ENCODE measurements around the gene NEMF.
"Not testable (repeated sequence)": the region's sequence is repeated elsewhere in the genome, so short reads cannot be mapped to it uniquely, and the experiment has no call there.

The NEMF gene, protein sequence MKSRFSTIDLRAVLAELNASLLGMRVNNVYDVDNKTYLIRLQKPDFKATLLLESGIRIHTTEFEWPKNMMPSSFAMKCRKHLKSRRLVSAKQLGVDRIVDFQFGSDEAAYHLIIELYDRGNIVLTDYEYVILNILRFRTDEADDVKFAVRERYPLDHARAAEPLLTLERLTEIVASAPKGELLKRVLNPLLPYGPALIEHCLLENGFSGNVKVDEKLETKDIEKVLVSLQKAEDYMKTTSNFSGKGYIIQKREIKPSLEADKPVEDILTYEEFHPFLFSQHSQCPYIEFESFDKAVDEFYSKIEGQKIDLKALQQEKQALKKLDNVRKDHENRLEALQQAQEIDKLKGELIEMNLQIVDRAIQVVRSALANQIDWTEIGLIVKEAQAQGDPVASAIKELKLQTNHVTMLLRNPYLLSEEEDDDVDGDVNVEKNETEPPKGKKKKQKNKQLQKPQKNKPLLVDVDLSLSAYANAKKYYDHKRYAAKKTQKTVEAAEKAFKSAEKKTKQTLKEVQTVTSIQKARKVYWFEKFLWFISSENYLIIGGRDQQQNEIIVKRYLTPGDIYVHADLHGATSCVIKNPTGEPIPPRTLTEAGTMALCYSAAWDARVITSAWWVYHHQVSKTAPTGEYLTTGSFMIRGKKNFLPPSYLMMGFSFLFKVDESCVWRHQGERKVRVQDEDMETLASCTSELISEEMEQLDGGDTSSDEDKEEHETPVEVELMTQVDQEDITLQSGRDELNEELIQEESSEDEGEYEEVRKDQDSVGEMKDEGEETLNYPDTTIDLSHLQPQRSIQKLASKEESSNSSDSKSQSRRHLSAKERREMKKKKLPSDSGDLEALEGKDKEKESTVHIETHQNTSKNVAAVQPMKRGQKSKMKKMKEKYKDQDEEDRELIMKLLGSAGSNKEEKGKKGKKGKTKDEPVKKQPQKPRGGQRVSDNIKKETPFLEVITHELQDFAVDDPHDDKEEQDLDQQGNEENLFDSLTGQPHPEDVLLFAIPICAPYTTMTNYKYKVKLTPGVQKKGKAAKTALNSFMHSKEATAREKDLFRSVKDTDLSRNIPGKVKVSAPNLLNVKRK

DNA sequence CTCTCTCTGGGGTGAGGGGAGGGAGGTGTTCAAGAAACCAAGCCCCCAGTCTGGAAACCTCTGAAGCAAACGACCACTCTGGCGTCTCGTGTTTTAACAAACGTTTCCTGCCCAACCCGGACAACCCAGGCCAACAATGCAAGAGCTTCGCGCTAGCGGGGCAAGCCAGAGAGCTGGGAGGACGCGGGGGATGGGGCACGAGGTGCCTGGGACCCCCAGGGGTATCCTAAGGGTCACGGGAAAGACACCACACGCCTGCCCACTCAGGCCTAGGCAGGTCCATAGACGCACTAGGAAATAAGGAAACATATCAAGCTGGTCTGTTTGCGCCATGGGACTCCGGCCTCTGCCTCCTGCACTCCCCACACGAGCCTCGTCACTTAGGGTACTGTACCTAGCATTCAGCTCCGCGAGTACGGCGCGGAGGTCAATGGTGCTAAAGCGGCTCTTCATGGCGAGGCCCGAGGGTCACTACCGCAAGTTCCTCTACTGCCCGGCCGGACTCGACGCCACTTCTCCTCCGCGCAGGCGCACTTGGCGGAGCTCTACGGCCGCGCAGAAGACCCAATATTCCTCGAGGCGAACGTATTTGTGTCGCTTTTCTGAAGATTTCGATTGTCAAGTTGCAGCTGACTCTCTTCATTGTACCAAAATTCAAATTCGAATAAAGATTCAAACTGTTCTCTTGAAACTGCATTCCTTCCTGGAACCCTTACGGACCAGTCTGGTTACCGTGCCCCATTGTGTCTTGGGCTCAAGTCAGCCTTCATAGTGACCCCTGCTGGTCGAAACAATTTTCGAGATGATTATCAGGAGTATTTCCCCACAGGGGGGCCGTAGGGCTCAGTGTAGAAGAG is at the start of gene NEMF:
Gene NEMF (minus strand): TSS at position 488 of the 857 bp plus-strand sequence. CDS start 35 bp downstream, at position 453.
- peak; percentile 70 for DNase-seq

DNA sequence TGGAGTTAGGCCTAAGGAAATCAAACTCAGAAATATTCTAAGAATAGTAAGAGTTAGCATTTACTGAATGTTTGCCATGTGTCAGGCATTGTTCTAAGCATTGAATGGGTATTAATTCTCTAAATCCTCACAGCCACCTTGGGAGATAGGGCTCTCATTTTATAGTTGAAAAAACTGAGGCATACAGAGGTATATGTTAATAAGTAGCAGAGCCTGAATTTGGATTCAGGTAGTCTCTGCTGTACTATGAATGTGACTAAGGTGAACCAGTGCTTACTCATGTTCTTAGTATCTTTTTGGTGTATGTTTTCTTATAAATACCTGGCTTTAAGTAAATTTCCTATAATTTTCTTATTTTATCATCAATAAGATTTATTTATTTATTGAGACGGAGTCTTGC is 48.4 kb upstream of the NEMF start:
- no peak for DNase-seq

DNA sequence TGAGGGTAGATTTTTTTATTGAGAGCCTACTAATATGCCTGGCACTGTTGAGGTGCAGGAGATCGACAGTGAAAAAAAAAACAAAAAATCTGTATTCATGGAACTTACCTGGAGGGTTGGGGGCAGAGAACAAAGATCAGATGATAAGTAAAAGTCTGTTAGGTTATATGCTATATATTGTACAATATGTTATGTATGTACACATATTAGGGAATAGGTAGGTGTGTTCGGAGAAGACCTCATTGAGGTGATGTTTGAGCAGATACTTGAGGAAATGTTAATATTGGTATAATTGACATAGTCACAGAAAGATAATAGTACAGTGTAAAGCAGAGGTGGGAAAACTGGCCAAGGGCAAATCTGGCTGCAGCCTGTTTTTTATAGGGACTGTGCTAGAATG is 45.9 kb upstream of the NEMF start:
- DNase-seq = no peak

DNA sequence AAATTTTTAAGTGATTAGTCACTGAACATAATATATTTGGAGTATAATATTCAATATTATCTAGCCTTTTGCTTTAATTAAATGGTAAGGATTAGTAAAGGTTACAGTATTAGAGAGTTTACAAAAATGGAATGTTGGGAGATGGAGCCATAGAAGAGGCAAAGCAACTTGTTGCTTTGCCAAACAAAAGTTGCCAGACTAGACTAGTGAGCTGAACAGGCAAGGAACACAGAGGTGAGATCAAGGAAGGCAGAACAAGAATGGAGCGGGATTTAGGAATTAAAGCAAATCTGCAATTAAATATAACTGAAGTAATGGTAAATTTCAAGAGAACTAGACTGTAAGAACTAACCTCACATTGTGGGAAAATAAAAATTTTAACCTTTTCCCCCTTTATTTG is 45.4 kb upstream of the NEMF start:
- no peak for DNase-seq

DNA sequence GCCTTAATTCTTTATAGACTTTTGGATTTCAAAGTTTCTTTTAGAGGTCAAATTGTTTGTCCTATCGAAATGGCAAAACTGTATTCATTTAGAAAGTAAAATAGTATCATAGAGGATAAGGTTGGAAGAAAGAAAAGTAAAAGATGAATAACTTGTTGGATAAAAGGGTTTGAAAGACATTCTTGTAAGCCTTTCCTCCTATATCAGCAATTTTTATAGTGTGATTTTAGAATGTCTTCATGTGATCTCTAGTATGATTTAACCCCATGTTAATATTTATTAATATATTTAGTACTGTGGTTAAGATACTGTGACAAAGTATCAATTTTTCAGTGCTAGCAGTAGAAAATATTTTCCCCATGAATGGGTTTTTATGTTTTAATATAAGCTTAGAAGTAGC is 44.8 kb upstream of the NEMF start:
- no peak for DNase-seq

DNA sequence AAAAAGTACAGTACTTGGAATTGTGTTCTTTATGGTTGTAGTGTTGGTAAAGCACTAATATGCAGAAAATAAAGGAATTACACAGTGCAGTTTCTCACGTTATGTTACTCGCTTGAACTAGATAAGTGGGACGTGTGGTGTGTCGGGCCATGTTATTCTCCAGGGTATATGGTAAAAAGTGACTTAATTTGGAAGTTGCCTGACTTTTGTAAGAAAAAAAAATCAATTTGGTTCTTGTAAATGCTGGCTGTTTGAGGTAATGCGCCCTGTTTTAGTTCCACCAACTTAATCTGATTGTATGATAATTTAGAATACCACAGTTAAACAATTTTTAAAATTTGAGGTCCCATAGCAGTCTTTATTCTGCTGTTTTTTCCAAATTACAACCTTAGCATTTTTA is 44.4 kb upstream of the NEMF start:
- DNase-seq = no peak

DNA sequence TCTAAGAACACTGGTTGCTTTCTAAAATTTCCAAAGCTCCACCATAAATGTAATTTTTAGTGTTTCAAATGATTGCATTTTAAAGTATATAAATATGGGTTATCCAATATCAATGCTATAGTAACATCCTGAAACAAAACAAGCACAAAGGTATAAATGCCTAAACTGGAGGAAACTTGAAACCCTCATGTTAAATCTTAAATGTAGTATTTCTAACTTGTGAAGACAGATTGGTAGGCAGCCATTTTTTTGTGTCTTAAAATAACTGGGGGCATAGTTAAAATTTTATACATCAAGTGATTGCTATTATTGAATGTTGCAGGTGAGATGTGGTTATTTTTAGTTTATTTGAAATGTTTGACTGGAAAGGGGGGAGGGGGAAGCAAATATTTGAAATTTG is 43.7 kb upstream of the NEMF start:
- not testable (repeated sequence) for DNase-seq

DNA sequence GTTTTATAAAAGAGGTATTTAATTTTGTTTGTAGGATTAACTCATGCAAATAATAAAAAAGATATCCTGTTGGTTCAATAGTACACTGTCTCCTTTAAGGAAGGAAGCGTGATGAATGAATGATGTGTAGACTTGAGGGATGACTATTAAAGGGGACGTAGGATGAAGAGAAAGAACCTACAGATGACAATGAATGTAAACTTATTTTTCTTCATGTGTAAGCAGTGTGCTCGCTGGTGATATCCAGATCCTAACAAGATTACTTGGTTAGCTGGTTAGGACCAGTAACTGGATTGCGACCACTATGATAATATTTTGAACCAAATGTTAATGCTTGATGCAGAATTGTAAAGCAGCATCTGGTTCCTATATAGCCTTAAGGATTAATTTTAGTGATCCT is 42.9 kb upstream of the NEMF start:
- DNase-seq = no peak

DNA sequence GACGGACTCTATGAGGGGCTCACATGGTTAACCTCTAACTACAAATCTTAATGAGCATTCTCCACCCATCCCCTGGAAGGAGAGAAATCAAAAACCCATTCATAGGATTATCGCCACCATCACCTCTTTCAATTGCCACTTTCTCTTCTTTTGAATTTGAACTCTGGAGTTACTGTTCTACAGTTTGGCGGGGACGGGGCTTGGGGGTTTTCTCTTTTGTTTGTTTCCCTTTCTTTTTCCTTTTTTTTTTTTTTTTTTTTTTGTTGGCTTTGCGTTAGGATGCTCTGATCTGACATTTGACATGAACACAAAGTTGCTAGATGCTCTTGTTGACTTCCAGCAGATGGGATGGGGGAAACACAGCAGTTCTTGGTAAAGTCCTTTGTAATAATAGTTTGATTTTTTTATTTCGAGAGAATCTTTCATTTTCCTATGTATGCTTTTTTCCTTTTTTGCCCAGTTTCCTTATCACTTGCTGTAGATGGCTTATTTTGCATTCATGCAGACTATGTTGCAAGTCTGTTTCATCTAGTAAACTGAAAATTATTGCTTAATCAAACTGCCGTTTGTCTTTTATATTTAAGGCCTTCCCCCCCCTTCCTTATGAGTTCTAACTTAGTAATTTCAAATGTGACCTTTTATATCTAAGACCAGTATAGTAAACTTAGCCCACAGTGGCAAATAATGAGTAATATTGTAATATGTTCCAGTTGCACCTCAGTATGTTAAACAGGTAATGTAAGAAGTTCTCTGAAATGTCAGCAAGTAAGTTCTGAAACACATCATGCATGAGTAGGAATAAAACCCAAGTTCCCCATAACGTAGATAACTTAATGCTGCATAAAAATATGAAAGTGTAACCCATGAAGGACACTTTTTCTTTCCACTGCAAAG is 41.9 kb upstream of the NEMF start:
- DNase-seq = not testable (repeated sequence)

DNA sequence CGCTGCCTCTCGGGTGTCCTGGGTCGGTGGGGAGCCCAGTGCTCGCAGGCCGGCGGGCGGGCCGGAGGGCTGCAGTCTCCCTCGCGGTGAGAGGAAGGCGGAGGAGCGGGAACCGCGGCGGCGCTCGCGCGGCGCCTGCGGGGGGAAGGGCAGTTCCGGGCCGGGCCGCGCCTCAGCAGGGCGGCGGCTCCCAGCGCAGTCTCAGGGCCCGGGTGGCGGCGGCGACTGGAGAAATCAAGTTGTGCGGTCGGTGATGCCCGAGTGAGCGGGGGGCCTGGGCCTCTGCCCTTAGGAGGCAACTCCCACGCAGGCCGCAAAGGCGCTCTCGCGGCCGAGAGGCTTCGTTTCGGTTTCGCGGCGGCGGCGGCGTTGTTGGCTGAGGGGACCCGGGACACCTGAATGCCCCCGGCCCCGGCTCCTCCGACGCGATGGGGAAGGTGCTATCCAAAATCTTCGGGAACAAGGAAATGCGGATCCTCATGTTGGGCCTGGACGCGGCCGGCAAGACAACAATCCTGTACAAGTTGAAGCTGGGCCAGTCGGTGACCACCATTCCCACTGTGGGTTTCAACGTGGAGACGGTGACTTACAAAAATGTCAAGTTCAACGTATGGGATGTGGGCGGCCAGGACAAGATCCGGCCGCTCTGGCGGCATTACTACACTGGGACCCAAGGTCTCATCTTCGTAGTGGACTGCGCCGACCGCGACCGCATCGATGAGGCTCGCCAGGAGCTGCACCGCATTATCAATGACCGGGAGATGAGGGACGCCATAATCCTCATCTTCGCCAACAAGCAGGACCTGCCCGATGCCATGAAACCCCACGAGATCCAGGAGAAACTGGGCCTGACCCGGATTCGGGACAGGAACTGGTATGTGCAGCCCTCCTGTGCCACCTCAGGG is 41.0 kb upstream of the NEMF start:
- peak; percentile 65 for DNase-seq

DNA sequence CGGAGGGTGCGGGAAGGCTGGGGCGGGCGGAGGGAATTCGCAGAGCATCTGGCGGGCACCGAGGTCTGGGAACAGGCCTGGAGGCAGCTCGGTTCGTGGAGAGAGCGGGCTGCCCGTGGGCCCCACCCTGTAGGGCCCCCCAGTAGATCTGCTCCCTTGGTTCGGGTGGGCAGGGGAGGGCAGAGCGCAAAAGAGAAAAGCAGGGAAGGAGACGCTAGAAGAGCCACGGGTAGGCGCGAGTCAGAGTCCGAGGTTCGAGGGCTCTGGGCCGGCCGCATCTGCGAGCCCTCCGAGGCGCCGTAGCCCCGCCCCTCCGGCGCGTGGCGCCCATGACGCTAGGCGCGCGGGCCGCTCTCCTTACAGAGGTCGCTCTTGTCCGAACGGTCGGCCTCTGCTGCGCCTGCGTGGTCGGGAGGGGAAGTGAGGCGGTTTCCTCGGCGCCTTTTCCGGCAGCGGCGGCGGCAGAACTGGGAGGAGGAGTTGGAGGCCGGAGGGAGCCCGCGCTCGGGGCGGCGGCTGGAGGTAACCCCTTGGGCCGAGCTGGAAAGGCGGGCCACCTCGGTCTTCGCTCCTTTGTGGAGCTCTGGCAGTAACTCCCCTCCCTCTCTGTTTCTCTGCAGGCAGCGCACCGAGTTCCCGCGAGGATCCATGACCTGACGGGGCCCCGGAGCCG is 40.2 kb upstream of the NEMF start, which contains the start of gene ARF6:
Gene ARF6 (plus strand): TSS at position 447 of the 673 bp plus-strand sequence. CDS start 655 bp downstream, outside the sequence.
- peak; percentile 94 for DNase-seq

DNA sequence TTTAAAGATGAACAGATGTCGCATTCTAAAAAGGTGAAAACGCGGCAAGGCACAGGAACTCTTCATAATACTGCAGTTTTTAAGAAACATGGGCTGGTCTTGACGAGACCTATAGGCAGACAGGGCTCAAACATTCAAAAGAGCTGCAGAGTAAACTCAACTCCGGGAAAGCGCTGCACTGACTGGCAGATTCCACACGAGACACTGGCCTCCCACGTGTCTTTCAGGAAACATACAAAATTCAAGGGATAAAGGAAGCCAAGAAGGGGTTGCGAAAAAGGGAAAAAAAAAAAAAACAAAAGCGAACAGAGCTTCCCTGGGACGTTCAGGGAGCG is 39.7 kb upstream of the NEMF start:
- DNase-seq = no peak

DNA sequence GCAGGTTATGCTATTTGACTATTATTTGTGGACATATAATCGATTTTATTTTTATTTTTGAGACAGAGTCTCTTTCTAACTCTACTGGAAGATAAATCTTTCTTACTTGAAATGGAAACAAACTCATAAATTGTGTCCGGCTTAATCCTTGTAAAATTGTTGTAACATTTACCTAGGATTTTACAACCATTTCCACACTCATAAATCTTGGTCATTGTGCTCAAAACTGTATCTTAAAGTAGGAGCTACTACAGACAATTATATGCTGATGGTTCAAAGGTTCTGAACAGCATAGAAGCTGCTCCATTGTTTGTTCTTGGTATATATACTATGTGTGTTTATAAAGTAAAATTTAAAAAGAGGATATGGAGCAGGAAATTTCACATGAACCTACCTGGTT is 35.7 kb upstream of the NEMF start:
- DNase-seq = no peak

DNA sequence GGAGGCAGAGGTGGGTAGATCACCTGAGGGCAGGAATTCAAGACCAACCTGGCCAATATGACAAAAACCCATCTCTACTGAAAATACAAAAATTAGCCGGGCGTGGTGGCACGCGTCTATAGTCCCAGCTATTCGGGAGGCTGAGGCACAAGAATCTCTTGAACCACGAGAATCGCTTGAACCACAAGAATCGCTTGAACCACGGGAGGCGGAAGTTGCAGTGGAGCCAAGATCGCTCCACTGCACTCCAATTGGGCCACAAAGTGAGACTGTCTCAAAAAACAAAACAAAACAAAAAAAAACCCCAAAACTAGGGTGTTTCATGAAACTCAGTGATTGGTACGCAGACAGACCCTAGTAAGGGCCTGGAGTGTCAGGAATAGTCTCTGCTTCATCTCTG is 33.9 kb upstream of the NEMF start:
- DNase-seq = no peak

DNA sequence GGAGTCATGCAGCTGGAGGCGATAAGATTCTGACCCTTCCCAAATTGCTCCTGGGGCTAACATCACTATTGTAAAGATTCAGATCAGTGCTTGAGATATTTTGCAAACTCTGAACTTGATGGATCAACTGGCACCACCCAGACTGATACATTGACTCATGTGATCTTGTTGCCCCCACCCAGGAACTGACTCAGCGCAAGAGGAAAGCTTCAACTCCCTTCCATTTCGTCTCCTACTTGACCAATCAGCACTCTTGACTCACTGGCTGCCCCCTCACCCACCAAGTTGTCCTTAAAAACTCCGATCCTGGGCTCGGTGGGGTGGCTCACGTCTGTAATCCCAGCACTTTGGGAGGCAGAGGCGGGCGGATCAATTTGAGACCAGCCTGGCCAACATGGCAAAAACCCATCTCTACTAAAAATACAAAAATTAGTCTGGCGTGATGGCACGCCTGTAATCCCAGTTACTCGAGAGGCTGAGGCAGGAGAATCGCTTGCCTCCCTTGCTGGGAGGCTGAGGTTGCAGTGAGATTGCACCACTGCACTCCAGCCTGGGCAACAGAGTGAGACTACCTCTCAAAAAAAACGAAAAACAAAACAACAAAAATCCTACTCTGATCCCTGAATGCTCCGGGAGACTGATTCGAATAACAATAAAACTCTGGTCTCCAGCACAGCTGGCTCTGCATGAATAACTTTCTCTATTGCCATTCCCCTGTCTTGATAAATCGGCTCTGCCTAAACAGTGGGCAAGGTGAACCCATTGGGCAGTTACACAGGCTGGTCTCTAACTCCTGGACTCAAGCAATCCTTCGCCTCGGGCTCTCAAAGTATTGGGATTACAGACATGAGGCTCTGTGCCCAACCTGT is 30.5 kb upstream of the NEMF start:
- DNase-seq = no peak

DNA sequence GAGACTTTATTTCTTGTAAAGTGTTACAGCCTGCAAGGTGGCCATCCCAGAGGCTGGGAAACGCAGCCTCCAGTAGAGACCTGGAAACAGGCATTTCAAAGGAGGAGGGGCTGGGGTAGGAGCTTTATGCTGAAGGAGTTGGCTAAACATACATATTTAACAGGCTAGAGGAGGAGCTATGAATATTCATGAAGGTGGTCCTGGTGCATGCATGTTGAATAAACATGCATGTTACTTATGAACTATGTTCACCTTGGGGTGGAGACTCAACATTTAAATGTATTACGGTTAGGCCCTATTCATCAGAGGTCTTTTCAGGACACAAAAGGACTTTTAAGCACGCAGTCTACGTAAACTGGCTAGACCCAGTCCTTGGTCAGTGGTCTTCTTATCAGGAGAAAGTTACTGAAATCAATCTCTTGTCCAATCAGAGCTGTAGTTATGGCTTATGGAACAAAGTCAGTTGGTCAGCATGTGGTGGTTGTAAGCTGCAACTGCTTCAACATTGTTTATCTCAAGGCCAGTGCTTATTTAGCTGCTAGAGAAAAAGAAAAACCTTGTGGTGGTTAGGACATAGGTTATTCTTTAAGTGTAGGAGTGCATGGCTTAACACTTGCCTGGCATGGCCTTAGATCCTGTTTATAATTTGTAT is 28.9 kb upstream of the NEMF start:
- no peak for DNase-seq

DNA sequence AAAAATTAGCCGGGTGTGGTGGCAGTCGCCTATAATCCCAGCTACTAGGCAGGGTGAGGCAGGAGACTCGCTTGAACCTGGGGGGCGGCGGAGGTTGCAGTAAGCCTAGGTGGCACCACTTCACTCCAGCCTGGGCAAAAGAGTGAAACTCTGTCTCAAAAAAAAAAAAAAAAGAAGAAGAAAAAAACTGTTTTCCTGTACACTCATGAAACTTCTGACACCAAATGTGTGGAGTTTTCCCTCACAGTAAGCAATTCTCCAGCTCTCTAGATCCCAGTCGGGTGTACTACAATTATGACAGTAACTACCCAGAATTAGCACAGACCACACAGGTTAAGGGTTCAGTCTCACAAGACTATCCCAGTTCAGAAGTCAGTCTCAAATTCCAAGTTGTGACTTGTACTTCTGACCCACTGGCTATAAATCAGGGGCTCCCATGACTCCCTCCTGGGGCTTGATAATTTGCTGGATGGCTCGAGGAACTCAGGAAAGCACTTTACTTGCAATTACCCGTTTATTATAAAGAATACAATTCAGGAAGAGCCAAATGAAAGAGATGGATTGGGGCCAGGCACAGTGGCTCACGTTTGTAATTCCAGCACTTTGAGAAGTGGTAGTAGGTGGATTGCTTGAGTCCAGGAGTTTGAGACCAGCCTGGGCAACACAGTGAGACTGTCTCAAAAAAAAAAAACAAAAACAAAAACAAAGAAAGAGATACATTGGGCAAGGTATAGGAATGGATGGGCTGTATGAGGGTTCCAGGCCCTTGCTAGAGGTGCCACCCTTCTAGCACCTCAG is 27.9 kb upstream of the NEMF start:
- DNase-seq = no peak

All from activated effector memory CD4-positive, alpha-beta T cell treated with Interleukin-2 at 50 U/mL for 16 hours (primary cell).